Measurements from ENCODE around the gene MOCS3.

The MOCS3 gene

DNA sequence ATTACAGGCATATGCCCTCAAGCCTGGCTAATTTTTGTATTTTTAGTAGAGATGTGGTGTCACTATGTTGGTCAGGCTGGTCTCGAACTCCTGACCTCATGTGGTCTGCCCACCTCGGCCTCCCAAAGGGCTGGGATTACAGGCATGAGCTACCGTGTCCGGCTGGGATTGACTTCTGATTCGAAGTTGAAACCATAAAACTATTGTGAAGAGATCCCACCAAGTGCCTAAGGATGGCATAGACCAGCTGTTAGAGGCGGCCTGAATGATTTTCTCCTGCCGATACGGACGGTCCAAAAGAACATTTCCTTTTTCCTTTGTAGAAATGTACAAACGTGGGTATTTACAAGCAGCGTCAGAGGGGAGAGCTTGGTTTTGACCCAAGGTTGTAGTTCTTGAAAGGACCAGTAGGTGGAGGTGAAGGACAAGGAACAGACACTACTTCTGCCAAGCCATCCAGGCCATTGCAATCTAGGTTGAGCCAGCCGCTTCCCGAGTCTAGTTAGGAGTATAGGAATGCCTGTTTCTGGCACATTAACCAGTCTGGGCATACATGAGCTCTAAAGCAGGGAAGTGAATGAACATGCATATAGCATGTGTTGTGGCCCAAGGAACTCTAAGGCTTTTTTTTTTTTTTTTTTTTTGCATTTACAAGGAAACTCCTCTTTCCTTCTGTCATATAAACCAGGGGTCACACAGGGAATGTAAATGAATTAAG, 29.0 kb downstream of the MOCS3 start:
- peak; percentile 51 for DNase-seq

DNA sequence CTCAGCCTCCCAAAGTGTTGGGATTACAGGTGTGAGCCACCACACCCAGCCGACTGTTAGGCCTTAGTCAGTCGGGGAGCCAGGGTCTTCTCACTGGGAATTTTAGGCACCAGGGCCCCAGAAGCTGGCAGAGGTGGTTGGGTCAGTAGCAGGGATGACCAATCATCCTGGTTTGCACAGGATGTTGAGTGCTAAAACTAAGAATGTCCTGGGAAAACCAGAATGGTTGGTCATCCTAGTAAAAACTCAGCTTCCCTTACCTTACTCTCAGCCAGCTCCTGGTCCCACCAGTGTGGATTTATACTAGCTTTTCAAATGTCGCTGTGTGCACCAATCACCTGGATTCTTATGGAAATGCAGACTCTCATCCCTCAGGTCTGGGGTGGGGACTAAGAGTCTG, 32.5 kb downstream of the MOCS3 start:
- no peak for DNase-seq

GRCh38 chr20:50992336-50992732, 33.7 kb downstream of the MOCS3 start:
- no peak for DNase-seq

DNA sequence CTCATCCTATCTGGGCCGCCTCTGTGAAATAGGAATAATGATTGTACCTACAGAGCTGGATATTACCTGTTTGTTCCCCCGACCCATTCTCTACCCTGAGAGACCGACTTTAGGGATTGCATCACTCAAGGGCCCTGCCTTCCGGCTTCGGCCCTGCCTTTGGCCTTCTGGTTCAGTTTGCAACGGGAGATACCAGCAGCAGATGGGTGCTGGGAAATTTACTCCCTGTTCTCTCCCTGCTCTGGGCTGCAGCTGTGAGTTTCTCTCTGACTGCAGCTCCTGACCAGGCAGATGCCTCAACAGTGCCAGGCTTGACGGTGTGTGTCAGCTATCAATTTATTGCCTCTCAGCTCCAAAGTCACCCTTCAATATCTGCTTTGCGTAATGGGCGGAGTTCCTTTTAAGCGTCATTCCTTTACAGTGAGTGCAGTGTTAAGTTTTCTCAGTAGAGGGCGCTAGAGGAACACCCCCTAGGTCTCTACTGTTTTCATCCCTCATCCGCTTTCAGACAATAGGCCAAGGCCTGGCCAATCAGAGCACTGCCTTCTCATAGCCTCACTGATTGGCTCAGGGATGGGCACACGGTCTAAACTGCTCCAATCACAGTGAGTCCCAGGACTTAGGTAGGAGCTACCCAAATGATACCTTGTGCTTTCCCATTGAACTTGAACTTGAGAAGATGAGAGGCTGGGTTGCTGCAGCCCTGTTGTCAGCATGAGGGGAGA, 34.3 kb downstream of the MOCS3 start:
- DNase-seq = peak; percentile 49

DNA sequence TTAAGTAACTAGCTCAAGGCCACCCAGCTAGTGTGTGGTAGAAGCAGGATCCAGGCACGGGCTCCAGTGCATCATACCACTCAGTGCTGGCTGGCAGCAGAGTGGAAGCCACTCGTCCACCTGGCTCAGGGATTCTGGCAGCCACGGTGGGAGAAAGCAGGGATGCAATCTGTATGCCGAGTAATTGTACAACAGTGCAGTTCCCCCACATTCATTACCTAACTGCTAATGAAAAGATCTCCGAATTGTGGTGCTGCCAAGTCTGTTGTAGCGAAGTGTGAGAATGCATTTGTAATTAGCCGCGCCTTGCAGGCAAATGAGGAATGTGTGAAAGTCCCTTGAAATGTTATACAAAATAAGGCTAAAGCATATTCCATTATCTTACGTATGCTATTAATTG, 35.3 kb downstream of the MOCS3 start:
- DNase-seq = no peak

DNA sequence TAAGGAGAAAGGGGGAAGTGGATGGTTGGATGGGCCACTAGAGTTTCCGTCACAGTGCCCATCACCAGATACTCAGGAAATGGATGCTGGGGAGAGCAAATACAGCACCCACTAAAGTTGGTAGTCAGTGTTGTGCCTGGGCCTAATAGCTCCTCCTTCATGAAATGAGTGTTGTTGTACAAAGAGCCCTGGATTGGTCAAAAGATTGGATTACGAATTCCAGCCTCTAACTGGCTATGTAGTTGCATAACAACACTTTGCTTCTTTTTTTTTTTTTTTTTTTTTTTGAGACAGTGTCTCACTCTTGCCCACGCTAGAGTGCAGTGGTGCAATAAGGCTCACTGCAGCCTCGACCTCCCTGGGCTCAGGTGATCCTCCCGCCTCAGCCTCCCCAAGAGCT, 36.9 kb downstream of the MOCS3 start:
- no peak for DNase-seq

- no peak for DNase-seq
These were observed 38.6 kb downstream of the MOCS3 start for GRCh38 chr20:50996901-50997865.

- DNase-seq = no peak
These were observed 40.7 kb downstream of the MOCS3 start for GRCh38 chr20:50999355-50999754.

GRCh38 chr20:51001430-51002265, 43.0 kb downstream of the MOCS3 start:
- no peak for DNase-seq

DNA sequence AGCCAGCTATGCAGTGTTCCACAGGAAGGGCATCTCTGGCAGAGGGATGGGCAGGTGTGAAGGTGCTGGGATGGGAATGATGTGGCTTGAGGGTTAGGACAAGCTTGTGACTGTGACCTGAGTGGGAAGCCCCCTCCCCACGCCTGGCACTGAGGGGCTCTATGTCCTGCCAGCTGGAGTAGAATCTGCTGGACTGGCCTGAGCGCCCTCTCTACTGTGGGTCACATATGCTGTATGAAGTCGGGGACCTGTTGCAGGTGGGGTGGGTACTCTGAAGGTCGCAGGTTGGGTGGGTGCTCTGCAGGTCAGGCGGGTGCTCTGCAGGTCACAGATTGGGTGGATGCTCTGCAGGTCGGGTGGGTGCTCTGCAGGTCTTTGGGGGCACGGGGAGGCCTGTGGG, 44.0 kb downstream of the MOCS3 start:
- DNase-seq = no peak

DNA sequence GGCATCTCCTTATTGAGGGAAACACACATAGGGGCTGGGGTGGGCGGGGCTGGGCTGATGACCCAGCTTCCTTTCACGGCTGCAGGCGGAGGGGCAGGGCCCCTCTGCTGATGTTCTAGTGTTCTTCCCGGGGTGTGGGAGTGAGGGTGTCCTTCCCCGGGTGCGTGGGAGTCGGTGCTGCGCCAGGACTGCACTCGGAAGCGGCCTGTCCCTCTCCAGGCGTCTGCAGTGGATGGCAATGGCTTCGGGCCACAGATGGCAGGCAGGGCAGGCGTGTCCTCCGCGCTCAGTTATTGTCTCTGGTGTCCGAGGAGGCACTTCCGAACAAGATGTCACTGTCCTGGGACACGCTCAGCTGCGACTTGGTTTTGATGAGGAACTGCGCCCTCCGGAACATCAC, 45.1 kb downstream of the MOCS3 start:
- DNase-seq = no peak

GRCh38 chr20:51004305-51004727, 45.7 kb downstream of the MOCS3 start:
- no peak for DNase-seq

- DNase-seq = no peak
These were observed 46.2 kb downstream of the MOCS3 start for GRCh38 chr20:51004781-51005180.

GRCh38 chr20:51005214-51005613, 46.6 kb downstream of the MOCS3 start:
- no peak for DNase-seq

DNA sequence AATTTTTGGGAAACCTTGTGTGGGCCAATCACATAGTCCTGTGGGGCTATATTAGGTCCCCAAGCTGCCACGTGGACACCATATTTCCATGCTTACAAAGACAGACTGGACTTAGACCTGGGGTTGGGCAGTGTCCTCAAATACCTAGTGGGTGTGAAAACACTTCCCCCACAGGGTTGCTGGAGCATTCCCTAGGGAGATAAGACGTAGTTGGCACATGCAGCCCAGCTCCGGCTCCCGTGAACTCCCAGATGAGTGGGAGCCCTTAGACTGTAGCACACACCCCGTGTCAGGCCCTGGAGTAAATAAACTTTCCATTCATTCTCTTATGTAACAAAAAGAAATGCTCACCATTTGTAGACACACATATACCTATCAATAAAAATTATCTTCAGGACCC, 50.1 kb downstream of the MOCS3 start:
- no peak for DNase-seq

- no peak for DNase-seq
These were observed 50.9 kb downstream of the MOCS3 start for GRCh38 chr20:51009303-51010042.

GRCh38 chr20:51010043-51010365, 51.4 kb downstream of the MOCS3 start:
- no peak for DNase-seq

- no peak for DNase-seq
These were observed 52.3 kb downstream of the MOCS3 start for GRCh38 chr20:51010932-51011331.

DNA sequence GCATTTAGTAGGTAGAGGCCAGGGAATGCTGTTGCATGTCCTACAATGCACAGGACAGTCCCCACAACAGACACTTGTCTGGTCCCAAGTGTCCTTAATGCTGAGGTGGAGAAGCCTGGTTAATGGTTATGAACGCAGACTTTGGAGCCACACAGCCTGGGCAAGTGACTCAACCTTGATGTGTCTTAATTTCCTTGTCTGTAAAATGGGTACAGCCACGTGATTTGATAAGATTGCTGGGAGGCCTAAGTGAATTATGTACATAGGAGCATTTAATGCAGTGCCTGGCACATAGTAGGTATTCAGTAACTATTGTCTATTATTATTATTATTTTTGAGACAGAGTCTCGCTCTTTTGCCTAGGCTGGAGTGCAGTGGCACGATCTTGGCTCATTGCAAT, 52.9 kb downstream of the MOCS3 start:
- no peak for DNase-seq

DNA sequence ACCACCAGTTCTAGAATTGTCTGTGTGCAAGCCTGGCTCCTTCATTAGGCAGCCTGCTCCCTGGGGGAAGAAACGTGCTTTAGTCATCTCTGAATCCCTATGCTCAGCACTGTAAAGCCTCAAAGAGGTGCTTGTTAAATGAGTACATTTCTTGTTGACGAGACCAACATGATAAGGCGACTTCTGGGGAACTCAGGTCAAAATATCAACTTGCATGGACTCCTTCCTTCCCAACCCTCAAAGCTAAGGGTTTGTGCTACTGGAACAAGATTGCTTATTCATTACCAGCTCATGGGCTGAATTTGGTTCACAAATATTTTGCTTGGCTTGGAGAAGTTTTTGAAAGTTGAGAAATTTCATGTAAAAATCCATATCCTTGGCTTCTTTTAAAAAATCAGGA, 53.7 kb downstream of the MOCS3 start:
- no peak for DNase-seq
